Glomerular endothelial cell (primary cell): ENCODE measurements around the gene MCF2L2. TPM values are rescaled to one million over a fixed set of nuclear protein-coding genes. Genes with fewer than 3 reads are reported as not detected.

Source experiments
- DNase-seq: peaks from one replicate; pipeline ENCODE4 v3.0.0-alpha.2; 2011; ENCODE audit warnings: low read depth, low spot score; ENCODE audit errors: extremely low read depth
- total RNA-seq: library from RNA; depleted of rRNA; stranded (reverse); fragments of >200 nt; gene quantifications from 2 replicates; pipeline ENCODE4 v1.2.3, GENCODE V29; 2015

The MCF2L2 gene
- total RNA-seq, 1 donor from 2014 or later = 3.6 TPM

DNA sequence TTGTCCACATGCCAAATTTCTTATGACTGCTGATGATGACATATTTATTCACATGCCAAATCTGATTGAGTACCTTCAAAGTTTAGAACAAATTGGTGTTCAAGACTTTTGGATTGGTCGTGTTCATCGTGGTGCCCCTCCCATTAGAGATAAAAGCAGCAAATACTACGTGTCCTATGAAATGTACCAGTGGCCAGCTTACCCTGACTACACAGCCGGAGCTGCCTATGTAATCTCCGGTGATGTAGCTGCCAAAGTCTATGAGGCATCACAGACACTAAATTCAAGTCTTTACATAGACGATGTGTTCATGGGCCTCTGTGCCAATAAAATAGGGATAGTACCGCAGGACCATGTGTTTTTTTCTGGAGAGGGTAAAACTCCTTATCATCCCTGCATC, 158.1 kb downstream of the MCF2L2 start:
- no peak for DNase-seq

- no peak for DNase-seq
Measured at GRCh38 chr3:183269345-183269744, 159.1 kb downstream of the MCF2L2 start.

DNA sequence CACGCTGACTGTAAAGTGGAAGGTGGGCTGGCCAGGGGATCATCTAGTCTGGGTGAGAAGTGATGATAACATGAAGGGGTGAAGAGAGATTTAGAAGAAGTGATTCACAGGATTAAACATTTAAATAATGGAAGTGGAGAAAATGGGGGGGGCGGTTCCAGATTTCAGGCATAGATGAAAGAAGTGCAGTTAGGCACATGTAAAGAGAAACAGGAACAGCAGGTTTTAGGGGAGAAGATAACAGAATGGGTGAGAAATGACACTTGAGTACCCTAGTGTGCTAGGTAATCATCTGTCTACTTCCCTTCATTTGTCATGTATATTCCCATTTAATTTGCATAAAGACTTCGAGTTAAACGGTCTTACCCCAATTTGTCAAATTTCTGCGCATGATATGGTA, 160.1 kb downstream of the MCF2L2 start:
- no peak for DNase-seq

GRCh38 chr3:183267140-183267539, 161.3 kb downstream of the MCF2L2 start:
- DNase-seq = no peak

GRCh38 chr3:183266454-183266853, 162.0 kb downstream of the MCF2L2 start:
- DNase-seq = no peak

DNA sequence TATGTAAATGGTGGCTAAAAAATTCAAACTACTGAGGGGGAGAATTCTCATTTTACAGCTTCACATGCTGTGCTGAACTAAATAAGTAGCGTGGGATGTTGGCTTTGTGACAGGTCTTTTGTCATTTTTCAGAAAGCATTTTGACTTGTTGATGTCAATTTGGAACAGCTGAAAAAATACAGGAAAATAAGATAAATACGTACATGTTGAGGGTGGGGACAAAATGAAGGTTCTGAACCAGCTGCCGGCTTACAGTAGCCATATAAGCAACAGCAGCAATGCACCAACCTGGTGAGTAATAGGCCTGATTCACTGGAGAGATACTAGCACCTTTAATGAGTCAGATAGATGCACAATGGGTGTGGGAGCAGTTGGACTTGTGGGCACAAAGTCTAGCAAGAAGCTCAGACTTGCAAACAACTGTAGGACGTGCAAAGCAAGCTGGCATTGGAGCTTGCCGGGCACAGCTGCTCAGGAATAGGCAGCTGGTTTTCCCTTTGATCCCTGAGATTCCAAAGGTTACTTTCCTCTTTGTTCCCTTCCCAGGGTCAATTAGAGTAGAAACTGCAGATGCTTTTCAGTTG, 162.5 kb downstream of the MCF2L2 start:
- DNase-seq = no peak

DNA sequence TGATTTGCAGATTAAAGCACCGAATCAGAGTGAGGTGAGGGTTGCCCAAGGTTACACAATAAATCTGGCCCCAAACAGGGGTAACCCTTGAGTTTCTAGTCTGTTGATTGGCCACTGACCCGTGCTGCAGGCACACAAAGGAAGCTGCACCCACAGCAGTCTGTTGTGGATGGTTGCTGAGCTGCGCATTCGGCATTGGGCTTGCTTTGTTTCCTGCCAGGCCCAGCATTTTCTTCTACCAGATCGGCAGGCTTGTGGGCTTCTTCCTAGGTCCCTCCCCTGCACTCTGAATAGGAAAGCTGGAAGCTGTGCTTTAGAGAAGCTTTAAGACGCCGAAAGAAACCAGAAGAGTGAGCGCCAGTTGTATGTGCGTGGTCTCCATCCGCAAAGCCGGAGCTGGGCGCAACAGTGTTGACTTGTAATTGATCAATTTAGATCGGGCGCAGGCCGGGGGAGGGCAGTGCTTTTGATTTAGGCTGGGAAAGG, 163.2 kb downstream of the MCF2L2 start:
- DNase-seq = no peak

DNA sequence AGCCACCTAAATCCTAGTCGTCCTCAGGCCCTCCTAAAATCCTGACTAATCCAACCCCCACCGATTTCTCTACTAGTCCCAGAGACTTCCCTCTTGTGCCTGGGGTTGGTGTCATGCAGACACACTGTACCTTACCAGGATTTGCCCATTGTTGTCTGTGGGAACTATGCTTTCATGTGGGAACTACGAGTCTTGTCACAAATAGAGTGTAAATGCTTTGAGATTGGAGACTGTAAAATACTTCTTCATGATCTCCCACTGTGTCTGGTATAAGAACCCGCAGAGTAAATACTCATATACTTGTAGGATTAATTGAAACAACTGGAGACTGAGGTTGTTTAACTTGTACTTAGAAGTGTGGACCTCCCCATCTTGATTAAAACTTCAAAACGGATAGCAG, 164.2 kb downstream of the MCF2L2 start:
- DNase-seq = no peak

- no peak for DNase-seq
Measured at GRCh38 chr3:183262875-183263378, 165.5 kb downstream of the MCF2L2 start.

- DNase-seq = no peak
Measured at GRCh38 chr3:183261151-183261724, 167.2 kb downstream of the MCF2L2 start.

GRCh38 chr3:183260167-183260904, 168.1 kb downstream of the MCF2L2 start:
- DNase-seq = no peak

GRCh38 chr3:183259621-183260020, 168.8 kb downstream of the MCF2L2 start:
- DNase-seq = no peak

DNA sequence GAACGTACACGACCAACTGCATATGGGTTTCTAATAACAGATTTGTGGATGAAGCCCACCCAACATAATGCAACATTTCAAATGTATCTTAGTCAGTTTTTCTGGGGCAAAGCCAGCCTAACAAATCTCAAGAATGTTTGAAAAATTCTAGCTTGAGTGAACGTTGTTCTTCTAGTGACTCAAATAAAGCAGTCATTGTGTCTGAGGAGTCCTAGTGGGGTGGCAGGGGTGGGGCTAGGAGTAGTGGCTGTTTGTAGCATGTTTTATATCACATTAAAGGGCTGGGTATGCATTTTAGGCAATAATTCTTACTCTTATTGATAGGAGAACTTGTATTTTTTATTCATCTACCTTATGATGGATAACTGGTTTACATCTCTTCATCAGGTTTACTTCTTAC, 169.3 kb downstream of the MCF2L2 start:
- DNase-seq = no peak

DNA sequence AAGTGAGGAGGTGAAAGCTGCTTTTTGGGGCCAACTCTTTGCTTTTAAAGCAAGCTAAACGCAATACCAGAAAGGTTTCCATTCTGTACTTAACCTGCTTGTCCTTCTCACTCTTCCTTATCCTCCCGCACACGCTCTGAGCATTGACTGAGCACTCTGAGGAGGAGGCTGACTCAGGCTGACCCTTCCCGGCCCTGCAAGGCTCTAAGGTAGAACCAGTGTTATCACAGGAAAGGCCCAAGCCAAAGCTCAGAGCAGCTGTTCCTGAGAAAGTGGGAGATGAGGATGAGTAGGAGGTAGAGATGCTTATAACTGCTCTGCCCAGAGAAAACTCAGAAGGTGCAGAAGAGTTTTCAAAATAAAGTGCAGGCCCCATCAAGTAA, 173.1 kb downstream of the MCF2L2 start:
- DNase-seq = no peak

GRCh38 chr3:183254487-183255347, 173.7 kb downstream of the MCF2L2 start:
- no peak for DNase-seq

GRCh38 chr3:183253528-183254486, 174.6 kb downstream of the MCF2L2 start:
- DNase-seq = no peak

- DNase-seq = no peak
Measured at GRCh38 chr3:183252973-183253527, 175.4 kb downstream of the MCF2L2 start, which contains the start of gene B3GNT5. Gene B3GNT5, plus strand, starts transcription at chr3:183253253. Its CDS starts 16,546 bp downstream, at chr3:183269799.

DNA sequence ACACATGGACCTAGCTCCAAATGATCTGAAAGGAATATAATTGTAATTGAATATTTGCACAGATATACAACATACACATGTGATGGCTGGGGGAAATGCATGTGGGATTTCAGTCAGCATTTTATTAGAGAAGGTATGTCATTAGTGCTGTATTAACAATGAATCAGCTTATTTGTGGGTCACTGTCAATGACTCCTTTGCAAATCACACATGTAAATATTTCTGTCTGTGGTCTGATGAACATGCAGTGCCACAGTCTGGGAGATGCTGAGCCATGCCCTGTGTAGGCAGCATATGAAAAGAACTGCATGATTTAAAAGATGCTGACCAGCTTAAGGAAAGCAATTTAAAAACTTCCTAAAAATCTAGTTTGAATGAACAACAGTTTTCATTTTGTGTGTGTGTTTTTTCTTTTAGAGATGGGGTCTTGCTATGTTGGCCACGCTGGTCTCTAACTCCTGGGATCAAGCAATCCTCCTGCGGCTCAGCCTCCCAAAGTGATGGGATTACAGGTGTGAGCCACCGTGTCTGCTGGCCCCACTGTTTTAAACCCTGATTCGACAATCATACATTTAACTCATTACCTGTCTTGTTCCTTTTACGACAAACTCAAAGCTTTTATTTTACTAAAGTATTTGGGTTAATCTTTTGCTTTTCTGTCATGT, 176.2 kb downstream of the MCF2L2 start:
- DNase-seq = no peak
